ENCODE measurements around the gene CLDN11.
A peak's percentile ranks its signal among the peaks of the same experiment; 100 is the strongest.

Gene CLDN11

GRCh38 chr3:170397685-170398084 is 21.0 kb upstream of the CLDN11 start:
- no peak for DNase-seq (ENCODE audit: low read depth, low spot score)
- H3K27me3 ChIP-seq (ENCODE audit: insufficient read depth, insufficient read length) = no peaks in the 10 kb centered on the region
- H3K4me3 ChIP-seq (ENCODE audit: insufficient read length, low read depth) = no peak overlapping the region
- H3K4me1 ChIP-seq (ENCODE audit: insufficient read depth, insufficient read length) = no peaks in the 10 kb centered on the region
- no peaks in the 10 kb centered on the region for H3K9me3 ChIP-seq (ENCODE audit: insufficient read depth, low read length)
- TF ChIP-seq SUZ12 (IDR thresholded peaks at IDR 0.05; ENCODE audit: extremely low read depth, insufficient read depth, insufficient read length) (no peak), ZNF274 (IDR thresholded peaks at IDR 0.05; ENCODE audit: low read depth, low read length) (no peak)
- H3K36me3 ChIP-seq (ENCODE audit: insufficient read depth, insufficient read length, low read length) = peaks cover 28% of the 10 kb centered on the region
- no peak overlapping the region for H3K9ac ChIP-seq (ENCODE audit: insufficient read length, low read depth)

GRCh38 chr3:170405101-170405500 is 13.6 kb upstream of the CLDN11 start:
- H3K4me3 ChIP-seq (ENCODE audit: insufficient read length, low read depth) = no peak overlapping the region
- H3K36me3 ChIP-seq (ENCODE audit: insufficient read depth, insufficient read length, low read length) = no peaks in the 10 kb centered on the region
- TF ChIP-seq YY1 (IDR thresholded peaks at IDR 0.05; ENCODE audit: insufficient read depth, insufficient read length) (no peak), ZNF274 (IDR thresholded peaks at IDR 0.05; ENCODE audit: low read depth, low read length) (no peak), SUZ12 (IDR thresholded peaks at IDR 0.05; ENCODE audit: extremely low read depth, insufficient read depth, insufficient read length) (no peak)
- no peaks in the 10 kb centered on the region for H3K9me3 ChIP-seq (ENCODE audit: insufficient read depth, low read length)
- H3K27me3 ChIP-seq (ENCODE audit: insufficient read depth, insufficient read length) = no peaks in the 10 kb centered on the region
- no peak for DNase-seq (ENCODE audit: low read depth, low spot score)
- H3K9ac ChIP-seq (ENCODE audit: insufficient read length, low read depth) = no peak overlapping the region
- no peaks in the 10 kb centered on the region for H3K4me1 ChIP-seq (ENCODE audit: insufficient read depth, insufficient read length)

GRCh38 chr3:170410428-170411029 is 8.1 kb upstream of the CLDN11 start:
- H3K4me1 ChIP-seq (ENCODE audit: insufficient read depth, insufficient read length) = no peaks in the 10 kb centered on the region
- no peak for DNase-seq (ENCODE audit: low read depth, low spot score)
- TF ChIP-seq YY1 (IDR thresholded peaks at IDR 0.05; ENCODE audit: insufficient read depth, insufficient read length) (no peak), SUZ12 (IDR thresholded peaks at IDR 0.05; ENCODE audit: extremely low read depth, insufficient read depth, insufficient read length) (no peak), ZNF274 (IDR thresholded peaks at IDR 0.05; ENCODE audit: low read depth, low read length) (no peak)

GRCh38 chr3:170413291-170413690 is 5.4 kb upstream of the CLDN11 start:
- no peaks in the 10 kb centered on the region for H3K4me1 ChIP-seq (ENCODE audit: insufficient read depth, insufficient read length)
- H3K9ac ChIP-seq (ENCODE audit: insufficient read length, low read depth) = no peak overlapping the region
- TF ChIP-seq SUZ12 (IDR thresholded peaks at IDR 0.05; ENCODE audit: extremely low read depth, insufficient read depth, insufficient read length) (no peak), YY1 (IDR thresholded peaks at IDR 0.05; ENCODE audit: insufficient read depth, insufficient read length) (no peak), ZNF274 (IDR thresholded peaks at IDR 0.05; ENCODE audit: low read depth, low read length) (no peak)
- H3K36me3 ChIP-seq (ENCODE audit: insufficient read depth, insufficient read length, low read length) = no peaks in the 10 kb centered on the region
- H3K4me3 ChIP-seq (ENCODE audit: insufficient read length, low read depth) = no peak overlapping the region
- H3K9me3 ChIP-seq (ENCODE audit: insufficient read depth, low read length) = no peaks in the 10 kb centered on the region
- H3K27me3 ChIP-seq (ENCODE audit: insufficient read depth, insufficient read length) = peaks cover 20% of the 10 kb centered on the region
- no peak for DNase-seq (ENCODE audit: low read depth, low spot score)

More at GRCh38 chr3:170410428-170411029, 8.1 kb upstream of the CLDN11 start:
- Histone ChIP-seq H3K9ac (ENCODE audit: insufficient read length, low read depth) (no peak overlapping the region), H3K9me3 (ENCODE audit: insufficient read depth, low read length) (no peaks in the 10 kb centered on the region), H3K27me3 (ENCODE audit: insufficient read depth, insufficient read length) (no peaks in the 10 kb centered on the region), H3K36me3 (ENCODE audit: insufficient read depth, insufficient read length, low read length) (no peaks in the 10 kb centered on the region), H3K4me3 (ENCODE audit: insufficient read length, low read depth) (no peak overlapping the region)

- peaks cover 5% of the 10 kb centered on the region for H3K4me1 ChIP-seq (ENCODE audit: insufficient read depth, insufficient read length)
- H3K4me3 ChIP-seq (ENCODE audit: insufficient read length, low read depth) = no peak overlapping the region
- peak; percentile 56 for DNase-seq (ENCODE audit: low read depth, low spot score)
- no peaks in the 10 kb centered on the region for H3K9me3 ChIP-seq (ENCODE audit: insufficient read depth, low read length)
- H3K27me3 ChIP-seq (ENCODE audit: insufficient read depth, insufficient read length) = peaks cover 28% of the 10 kb centered on the region
- no peak overlapping the region for H3K9ac ChIP-seq (ENCODE audit: insufficient read length, low read depth)
- TF ChIP-seq YY1 (IDR thresholded peaks at IDR 0.05; ENCODE audit: insufficient read depth, insufficient read length) (no peak), SUZ12 (IDR thresholded peaks at IDR 0.05; ENCODE audit: extremely low read depth, insufficient read depth, insufficient read length) (no peak), ZNF274 (IDR thresholded peaks at IDR 0.05; ENCODE audit: low read depth, low read length) (no peak)
- no peaks in the 10 kb centered on the region for H3K36me3 ChIP-seq (ENCODE audit: insufficient read depth, insufficient read length, low read length)
These were observed 4.4 kb upstream of the CLDN11 start for GRCh38 chr3:170414202-170414663.

GRCh38 chr3:170417090-170417489 is 1.6 kb upstream of the CLDN11 start:
- Histone ChIP-seq H3K9me3 (ENCODE audit: insufficient read depth, low read length) (no peaks in the 10 kb centered on the region), H3K36me3 (ENCODE audit: insufficient read depth, insufficient read length, low read length) (no peaks in the 10 kb centered on the region), H3K4me1 (ENCODE audit: insufficient read depth, insufficient read length) (peaks cover 12% of the 10 kb centered on the region), H3K4me3 (ENCODE audit: insufficient read length, low read depth) (no peak overlapping the region), H3K9ac (ENCODE audit: insufficient read length, low read depth) (no peak overlapping the region), H3K27me3 (ENCODE audit: insufficient read depth, insufficient read length) (peaks cover 43% of the 10 kb centered on the region)
- no peak for DNase-seq (ENCODE audit: low read depth, low spot score)
- TF ChIP-seq SUZ12 (IDR thresholded peaks at IDR 0.05; ENCODE audit: extremely low read depth, insufficient read depth, insufficient read length) = no peak
- no peak for TF ChIP-seq ZNF274 (IDR thresholded peaks at IDR 0.05; ENCODE audit: low read depth, low read length)
- TF ChIP-seq YY1 (IDR thresholded peaks at IDR 0.05; ENCODE audit: insufficient read depth, insufficient read length) = no peak

GRCh38 chr3:170419557-170420087 is 954 bp downstream of the CLDN11 start:
- TF ChIP-seq YY1 (IDR thresholded peaks at IDR 0.05; ENCODE audit: insufficient read depth, insufficient read length) = no peak
- no peak for TF ChIP-seq SUZ12 (IDR thresholded peaks at IDR 0.05; ENCODE audit: extremely low read depth, insufficient read depth, insufficient read length)
- no peak for TF ChIP-seq ZNF274 (IDR thresholded peaks at IDR 0.05; ENCODE audit: low read depth, low read length)
- no peaks in the 10 kb centered on the region for H3K9me3 ChIP-seq (ENCODE audit: insufficient read depth, low read length)
- peaks cover 43% of the 10 kb centered on the region for H3K27me3 ChIP-seq (ENCODE audit: insufficient read depth, insufficient read length)
- peaks cover 12% of the 10 kb centered on the region for H3K4me1 ChIP-seq (ENCODE audit: insufficient read depth, insufficient read length)
- no peak for DNase-seq (ENCODE audit: low read depth, low spot score)
- H3K36me3 ChIP-seq (ENCODE audit: insufficient read depth, insufficient read length, low read length) = no peaks in the 10 kb centered on the region
- peak overlapping the region; percentile 27 for H3K4me3 ChIP-seq (ENCODE audit: insufficient read length, low read depth)
- no peak overlapping the region for H3K9ac ChIP-seq (ENCODE audit: insufficient read length, low read depth)
